ENCODE data around the gene PSMD12. TPM values are rescaled to one million over a fixed set of nuclear protein-coding genes. Genes with fewer than 3 reads are reported as not detected.

PSMD12 gene
- total and polyA plus RNA-seq, 9 of the 15 experiments (the other 6 are each of a cell fraction or from before 2014, with no cell fraction given), result 36.6 to 150 (median 65.5) TPM

DNA sequence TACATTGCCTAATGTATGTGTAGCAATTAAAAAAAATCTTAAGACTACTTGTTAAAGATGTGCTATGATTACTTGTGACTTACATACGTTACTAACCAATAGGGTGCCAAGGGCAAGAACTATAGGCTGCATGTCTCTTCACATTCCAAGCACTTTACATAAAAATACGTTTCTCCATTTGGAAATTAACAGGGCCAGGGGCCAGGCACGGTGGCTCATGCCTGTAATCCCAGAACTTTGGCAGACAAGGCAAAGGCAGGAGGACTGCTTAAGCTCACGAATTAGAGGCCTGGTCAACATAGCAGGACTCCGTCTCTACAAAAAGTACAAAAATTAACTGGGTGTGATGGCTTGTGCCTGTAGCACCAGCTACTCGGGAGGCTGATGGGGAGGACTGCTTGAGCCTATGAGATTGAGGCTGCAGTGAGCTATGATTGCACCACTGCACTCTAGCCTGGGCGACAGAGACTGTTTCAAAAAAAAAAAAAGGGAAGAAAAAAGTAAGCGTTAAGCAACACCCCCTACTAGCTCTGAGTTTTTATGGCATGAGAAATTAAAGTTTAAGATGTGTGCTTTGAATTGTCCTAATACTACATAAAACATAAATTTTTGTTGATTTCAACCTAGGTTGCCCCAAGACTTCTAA lies 12.3 kb downstream of the PSMD12 start:
- ChIA-PET POLR2A (interaction anchor here (0.8 to 4.2 kb wide), 5 partner anchors 10 to 168 kb away, joined by 3 to 24 read pairs (median 4); no protein-coding TSS in a partner anchor), CTCF (ENCODE audit: low intra/inter-chr PET ratio) (no interaction called here)
- H3K4me2 ChIP-seq (ENCODE audit: insufficient read depth, low read length), result no peak overlapping the region
- no TSS peak for BruUV-seq (replicated peaks)
- FAIRE-seq (no peak), ATAC-seq (no peak), DNase-seq (ENCODE audit: extremely low read depth in 1 of 4, low spot score in 3 of 4) (no peak)
- intact Hi-C loops (cut with micrococcal nuclease), result no loop called here
- H2AFZ ChIP-seq (ENCODE audit: low read depth, low read length), result no peak overlapping the region
- peaks cover 40% of the 10 kb centered on the region for H3K79me2 ChIP-seq (ENCODE audit: control insufficient read depth, insufficient read depth, low read length)
- no peaks in the 10 kb centered on the region for H3K9me3 ChIP-seq (replicated peaks; ENCODE audit: control insufficient read depth, insufficient read depth, low read depth, low read length)
- H3K9me1 ChIP-seq (ENCODE audit: control insufficient read depth, insufficient read depth, low read length), result no peaks in the 10 kb centered on the region
- TF ChIP-seq PYGO2 (tag; IDR thresholded peaks at IDR 0.05) (no peak), MCM5 (IDR thresholded peaks at IDR 0.05; ENCODE audit: low read depth) (no peak), TRIM28 (IDR thresholded peaks at IDR 0.05) (no peak)
- TF ChIP-seq, protein P1, sequence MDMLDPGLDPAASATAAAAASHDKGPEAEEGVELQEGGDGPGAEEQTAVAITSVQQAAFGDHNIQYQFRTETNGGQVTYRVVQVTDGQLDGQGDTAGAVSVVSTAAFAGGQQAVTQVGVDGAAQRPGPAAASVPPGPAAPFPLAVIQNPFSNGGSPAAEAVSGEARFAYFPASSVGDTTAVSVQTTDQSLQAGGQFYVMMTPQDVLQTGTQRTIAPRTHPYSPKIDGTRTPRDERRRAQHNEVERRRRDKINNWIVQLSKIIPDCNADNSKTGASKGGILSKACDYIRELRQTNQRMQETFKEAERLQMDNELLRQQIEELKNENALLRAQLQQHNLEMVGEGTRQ (CRISPR knock-in tag; IDR thresholded peaks at IDR 0.05), result no peak
- no peaks in the 10 kb centered on the region; the same call in 1 of the 2 replicates for H4K20me1 ChIP-seq (replicated peaks; ENCODE audit: control insufficient read depth, insufficient read depth, low read length)
- 92% methylated on average over 7 of the region's 8 CpGs for WGBS (ENCODE audit: insufficient coverage, low coverage, missing lambda C conversion rate)
- H3K27me3 ChIP-seq (ENCODE audit: control insufficient read depth in 2 of 2, insufficient read depth in 2 of 2, low read length in 2 of 2), result no peaks in the 10 kb centered on the region
- no peak overlapping the region for H3K27ac ChIP-seq (ENCODE audit: extremely low read depth, low read depth, low read length)
- in situ Hi-C loops (cut with MboI), result no loop called here
- peaks cover 92% of the 10 kb centered on the region for H3K36me3 ChIP-seq (ENCODE audit: control insufficient read depth, insufficient read depth, low read length)
- H3K9ac ChIP-seq (ENCODE audit: insufficient read depth in 1 of 2, low read depth in 2 of 2, low read length in 2 of 2), result no peak overlapping the region
- H3K4me3 ChIP-seq, result no peak overlapping the region
- H3K4me1 ChIP-seq (replicated peaks in 1 of 2; ENCODE audit: control insufficient read depth in 2 of 2, insufficient read depth in 2 of 2, low read length in 2 of 2), result no peaks in the 10 kb centered on the region

GRCh38 chr17:67353161-67353560 lies 13.2 kb downstream of the PSMD12 start:
- DNase-seq (ENCODE audit: extremely low read depth in 1 of 4, low spot score in 3 of 4) (no peak), ATAC-seq (no peak), FAIRE-seq (no peak)
- no peaks in the 10 kb centered on the region for H4K20me1 ChIP-seq (replicated peaks; ENCODE audit: control insufficient read depth, insufficient read depth, low read length)
- peaks cover 31% of the 10 kb centered on the region for H3K79me2 ChIP-seq (ENCODE audit: control insufficient read depth, insufficient read depth, low read length)
- H3K27me3 ChIP-seq (ENCODE audit: control insufficient read depth in 2 of 2, insufficient read depth in 2 of 2, low read length in 2 of 2), result no peaks in the 10 kb centered on the region
- H3K4me2 ChIP-seq (ENCODE audit: insufficient read depth, low read length), result no peak overlapping the region
- H3K4me3 ChIP-seq, result no peak overlapping the region
- BruUV-seq (replicated peaks), result no TSS peak
- CTCF ChIA-PET (ENCODE audit: low intra/inter-chr PET ratio), result no interaction called here
- no peak overlapping the region for H3K27ac ChIP-seq (ENCODE audit: extremely low read depth, low read depth, low read length)
- POLR2A ChIA-PET, result interaction anchor here (0.8 to 4.2 kb wide), 8 partner anchors 9 to 167 kb away, joined by 3 to 24 read pairs (median 4); no protein-coding TSS in a partner anchor
- no peak overlapping the region for H2AFZ ChIP-seq (ENCODE audit: low read depth, low read length)
- in situ Hi-C loops (cut with MboI), result no loop called here
- H3K9me1 ChIP-seq (ENCODE audit: control insufficient read depth, insufficient read depth, low read length), result no peaks in the 10 kb centered on the region
- WGBS (ENCODE audit: insufficient coverage, low coverage, missing lambda C conversion rate), result 97% methylated on average over 7 of the region's 10 CpGs
- no peaks in the 10 kb centered on the region for H3K4me1 ChIP-seq (replicated peaks in 1 of 2; ENCODE audit: control insufficient read depth in 2 of 2, insufficient read depth in 2 of 2, low read length in 2 of 2)
- no peak overlapping the region for H3K9ac ChIP-seq (ENCODE audit: insufficient read depth in 1 of 2, low read depth in 2 of 2, low read length in 2 of 2)
- H3K9me3 ChIP-seq (replicated peaks; ENCODE audit: control insufficient read depth, insufficient read depth, low read depth, low read length), result no peaks in the 10 kb centered on the region
- H3K36me3 ChIP-seq (ENCODE audit: control insufficient read depth, insufficient read depth, low read length), result peaks cover 93% of the 10 kb centered on the region
- intact Hi-C loops (cut with micrococcal nuclease), result no loop called here
- TF ChIP-seq POLR2A (conservative IDR thresholded peaks at IDR 0.05) (no peak), BRD4 (IDR thresholded peaks at IDR 0.05) (no peak), RFX7 (CRISPR knock-in tag; IDR thresholded peaks at IDR 0.05) (no peak), KAT2B (IDR thresholded peaks at IDR 0.05; ENCODE audit: low read depth, low read length) (no peak), ZNF282 (CRISPR knock-in tag; IDR thresholded peaks at IDR 0.05) (no peak), SREBF2 (CRISPR knock-in tag; IDR thresholded peaks at IDR 0.05) (no peak)

Measured in K562 (cell line).